ENCODE measurements around the gene PEMT.

The PEMT gene

DNA sequence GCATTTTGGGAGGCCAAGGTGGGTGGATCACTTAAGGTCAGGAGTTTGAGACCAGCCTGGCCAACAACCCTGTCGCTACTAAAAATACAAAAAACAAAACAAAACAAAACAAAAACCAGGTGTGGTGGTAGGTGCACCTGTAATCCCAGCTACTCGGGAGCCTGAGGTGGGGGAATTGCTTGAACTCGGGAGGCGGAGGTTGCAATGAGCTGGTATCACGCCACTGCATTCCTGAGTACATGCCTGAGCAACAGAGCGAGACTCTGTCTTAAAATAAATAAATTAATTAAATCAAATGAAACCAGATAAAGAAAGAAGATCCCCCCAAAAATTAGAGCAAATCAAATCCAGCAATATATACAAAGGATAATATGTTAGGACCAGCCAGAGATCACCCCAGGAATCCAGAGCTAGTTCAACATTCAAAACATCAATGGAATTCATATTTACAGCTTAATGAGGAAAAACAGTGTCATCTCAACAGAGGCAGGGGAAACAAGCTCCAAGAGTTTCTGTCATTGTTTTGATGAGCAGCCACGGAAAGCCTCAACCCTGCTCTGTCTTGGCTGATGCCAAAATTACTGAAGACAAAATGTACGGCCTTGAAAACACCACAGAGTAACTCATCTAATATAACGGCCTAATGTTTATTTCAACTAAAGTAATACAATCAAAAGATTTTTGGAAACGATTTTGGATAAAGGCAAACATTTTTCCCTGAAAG is 3.7 kb downstream of the PEMT start:
- no peak for TF ChIP-seq CTCF (IDR thresholded peaks at IDR 0.05; ENCODE audit: low read depth, low read length, missing control alignments)

GRCh38 chr17:17582372-17582771 is 9.1 kb downstream of the PEMT start:
- Histone ChIP-seq H3K27me3 (replicated peaks) (no peaks in the 10 kb centered on the region), H3K4me3 (ENCODE audit: low read depth, low read length) (no peak overlapping the region), H3K27ac (no peak overlapping the region), H3K36me3 (replicated peaks) (no peaks in the 10 kb centered on the region)
- in situ Hi-C loops (cut with HindIII; ENCODE audit: low pct_ligation_motif_present, low sequenced_read_pairs), result no loop called here
- TF ChIP-seq CTCF (IDR thresholded peaks at IDR 0.05; ENCODE audit: low read depth, low read length, missing control alignments), result no peak
- DNase-seq, result no peak

More for the DNA sequence above, 3.7 kb downstream of the PEMT start:
- Histone ChIP-seq H3K27ac (no peak overlapping the region), H3K4me3 (ENCODE audit: low read depth, low read length) (no peak overlapping the region), H3K27me3 (replicated peaks) (no peaks in the 10 kb centered on the region), H3K36me3 (replicated peaks) (no peaks in the 10 kb centered on the region)
- in situ Hi-C loops (cut with HindIII; ENCODE audit: low pct_ligation_motif_present, low sequenced_read_pairs), result no loop called here
- DNase-seq, result no peak

DNA sequence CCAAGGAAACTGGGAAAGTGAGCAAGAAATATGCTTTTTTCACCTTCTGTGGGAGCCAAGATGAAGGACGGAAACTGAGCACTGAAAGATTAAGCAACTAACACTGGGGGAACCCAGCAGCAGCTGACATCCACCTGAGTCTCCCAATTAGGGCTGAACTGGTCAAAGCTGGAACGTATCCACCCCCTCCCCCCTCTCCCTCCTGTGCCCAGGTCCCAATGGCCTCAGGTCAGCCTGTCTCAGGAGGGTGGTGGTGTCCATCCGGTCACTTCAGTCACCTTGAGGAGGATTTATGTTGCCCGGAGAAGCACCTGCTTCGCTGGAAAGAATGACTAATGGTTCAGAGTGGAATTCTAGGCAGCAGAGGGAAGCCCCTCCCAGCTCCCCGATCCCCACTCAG is 10.0 kb downstream of the PEMT start:
- in situ Hi-C loops (cut with HindIII; ENCODE audit: low pct_ligation_motif_present, low sequenced_read_pairs), result no loop called here
- Histone ChIP-seq H3K27me3 (replicated peaks) (no peaks in the 10 kb centered on the region), H3K27ac (no peak overlapping the region), H3K36me3 (replicated peaks) (no peaks in the 10 kb centered on the region), H3K4me3 (ENCODE audit: low read depth, low read length) (no peak overlapping the region)
- DNase-seq, result no peak
- no peak for TF ChIP-seq CTCF (IDR thresholded peaks at IDR 0.05; ENCODE audit: low read depth, low read length, missing control alignments)

GRCh38 chr17:17580662-17581470 is 10.6 kb downstream of the PEMT start:
- Histone ChIP-seq H3K36me3 (replicated peaks) (no peaks in the 10 kb centered on the region), H3K4me3 (ENCODE audit: low read depth, low read length) (no peak overlapping the region), H3K27ac (no peak overlapping the region), H3K27me3 (replicated peaks) (no peaks in the 10 kb centered on the region)
- in situ Hi-C loops (cut with HindIII; ENCODE audit: low pct_ligation_motif_present, low sequenced_read_pairs), result no loop called here
- no peak for TF ChIP-seq CTCF (IDR thresholded peaks at IDR 0.05; ENCODE audit: low read depth, low read length, missing control alignments)
- no peak for DNase-seq

DNA sequence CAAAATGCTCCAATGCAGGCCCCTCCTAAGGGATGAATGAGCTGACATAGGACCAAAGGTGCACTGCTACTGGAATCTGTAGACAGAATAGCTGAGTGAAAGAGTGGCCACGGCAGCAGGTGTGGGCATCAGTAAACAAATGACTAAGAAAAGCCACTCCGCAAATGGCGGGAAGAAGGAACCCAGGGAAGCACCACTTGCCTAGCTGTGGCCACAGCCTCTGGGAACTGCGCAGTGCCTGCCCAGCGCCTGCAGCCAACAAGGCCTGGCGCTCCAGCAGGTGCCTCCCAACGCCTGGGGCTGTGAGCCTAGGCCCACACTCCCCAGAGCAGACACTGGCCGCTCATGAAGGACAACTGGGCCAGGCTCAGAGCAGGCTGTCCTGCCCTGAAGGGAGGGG is 11.8 kb downstream of the PEMT start:
- Histone ChIP-seq H3K27ac (no peak overlapping the region), H3K4me3 (ENCODE audit: low read depth, low read length) (no peak overlapping the region), H3K27me3 (replicated peaks) (no peaks in the 10 kb centered on the region), H3K36me3 (replicated peaks) (no peaks in the 10 kb centered on the region)
- no peak for DNase-seq
- in situ Hi-C loops (cut with HindIII; ENCODE audit: low pct_ligation_motif_present, low sequenced_read_pairs), result no loop called here
- no peak for TF ChIP-seq CTCF (IDR thresholded peaks at IDR 0.05; ENCODE audit: low read depth, low read length, missing control alignments)
